Activated CD4-positive, alpha-beta memory T cell treated with anti-CD3 and anti-CD28 coated beads for 36 hours (primary cell): ENCODE results near the gene TPD52L1. TPM values are rescaled to one million over a fixed set of nuclear protein-coding genes. Genes with fewer than 3 reads are reported as not detected.

Experiments
- CTCF ChIA-PET: fragments of 350-600 bp; sonication (Branson Sonifier 250); formaldehyde crosslinking; loops from one replicate; lab custom pipeline; 2021; ENCODE audit warnings: antibody characterized with exemption, inconsistent platforms; lab: Charles Lee
- POLR2A ChIA-PET: fragments of 350-600 bp; sonication (Branson Sonifier 250); formaldehyde crosslinking; loops from one replicate; lab custom pipeline; 2021; ENCODE audit warnings: antibody characterized with exemption; lab: Charles Lee
- DNase-seq: peaks from one replicate; pipeline ENCODE4 v3.0.0-alpha.2; 2020
- H3K27ac Mint-ChIP-seq: one replicate; pipeline ENCODE4 v1.8.0; 2021; ENCODE audit warnings: mixed read lengths
- H3K27me3 Mint-ChIP-seq: one replicate; pipeline ENCODE4 v1.8.0; 2021; ENCODE audit warnings: mixed read lengths
- H3K36me3 Mint-ChIP-seq: one replicate; pipeline ENCODE4 v1.8.0; 2021; ENCODE audit warnings: mixed read lengths
- H3K4me1 Mint-ChIP-seq: one replicate; pipeline ENCODE4 v1.8.0; 2021; ENCODE audit warnings: low read depth, mixed read lengths
- H3K4me3 Mint-ChIP-seq: one replicate; pipeline ENCODE4 v1.8.0; 2021; ENCODE audit warnings: mild to moderate bottlenecking, mixed read lengths
- H3K9me3 Mint-ChIP-seq: one replicate; pipeline ENCODE4 v1.8.0; 2021; ENCODE audit warnings: mixed read lengths
- intact Hi-C: fragments of 100-400 bp; cut with micrococcal nuclease; formaldehyde crosslinking; loops from one replicate; pipeline ENCODE4 v1.15.1; 2023
- total RNA-seq, 2 experiments: library from RNA; stranded (reverse); gene quantifications; one replicate each; pipeline ENCODE4 v1.2.3, GENCODE V29; 2021

TPD52L1 gene
- total RNA-seq, 2 experiments from 2014 or later: 1.3 to 1.4 TPM

DNA sequence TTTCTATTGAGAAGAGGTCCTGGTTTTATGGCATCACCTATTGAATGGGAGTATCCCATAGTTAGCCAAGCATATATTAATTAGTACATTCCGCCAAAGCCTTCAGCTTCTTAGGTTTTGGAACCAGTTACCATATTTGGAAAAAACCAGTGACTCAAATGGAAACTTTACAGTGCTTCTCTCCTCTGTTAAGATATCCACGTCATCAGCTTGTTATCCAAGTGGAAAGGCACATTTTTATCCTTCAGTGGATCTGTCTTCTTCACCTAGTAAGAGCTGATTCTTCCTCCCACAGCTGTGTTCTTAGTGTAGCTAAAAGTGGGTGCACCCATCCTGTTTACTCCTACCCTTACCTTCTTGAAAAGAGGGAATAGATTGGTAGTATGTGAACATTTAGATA, 34.5 kb downstream of the TPD52L1 start:
- H3K27me3 Mint-ChIP-seq: peaks cover 3% of the 10 kb centered on the region
- H3K27ac Mint-ChIP-seq: no peak overlapping the region
- intact Hi-C loops: no loop called here
- ChIA-PET POLR2A (no interaction called here), CTCF (interaction anchor here (1.4 kb wide), 1 partner anchor 35 kb away, joined by 4 read pairs; the partner anchor contains the start of gene TPD52L1)
- H3K4me3 Mint-ChIP-seq: no peak overlapping the region
- no peak for DNase-seq
- no peaks in the 10 kb centered on the region for H3K9me3 Mint-ChIP-seq
- H3K4me1 Mint-ChIP-seq: peaks cover 2% of the 10 kb centered on the region
- H3K36me3 Mint-ChIP-seq: no peaks in the 10 kb centered on the region

DNA sequence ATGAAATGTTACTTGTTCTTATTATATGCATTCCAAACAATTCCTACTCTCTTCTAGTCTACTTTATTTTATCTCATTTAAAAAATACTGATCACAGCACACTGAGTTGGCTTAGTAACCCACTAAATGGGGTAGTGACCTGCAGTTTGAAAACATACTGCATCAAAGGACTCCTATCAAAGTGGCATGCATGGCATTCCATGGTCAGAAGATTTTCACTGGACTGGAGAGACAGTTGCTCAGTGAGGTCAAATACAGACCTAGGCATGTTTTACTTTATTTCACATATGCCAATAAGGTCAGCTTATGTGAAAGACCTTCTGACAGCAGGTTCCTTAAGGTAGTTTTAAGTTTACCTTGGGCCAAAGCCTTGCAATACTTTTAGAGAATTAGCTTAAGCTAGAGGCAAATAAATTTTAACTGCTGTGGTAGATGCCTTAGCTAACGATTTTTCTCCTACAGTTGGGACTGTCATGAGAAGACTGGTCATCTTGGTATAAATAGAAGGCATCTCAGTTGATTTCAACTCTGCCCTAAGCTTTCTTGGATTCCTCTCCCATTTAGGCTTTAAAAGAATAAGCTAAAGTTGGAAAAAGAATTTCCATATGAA, 35.1 kb downstream of the TPD52L1 start:
- Mint-ChIP-seq H3K4me3 (no peak overlapping the region), H3K9me3 (no peaks in the 10 kb centered on the region), H3K27me3 (peaks cover 1% of the 10 kb centered on the region), H3K36me3 (no peaks in the 10 kb centered on the region), H3K27ac (no peak overlapping the region), H3K4me1 (peaks cover 2% of the 10 kb centered on the region)
- ChIA-PET POLR2A (no interaction called here), CTCF (interaction anchor here (1.4 kb wide), 1 partner anchor 35 kb away, joined by 4 read pairs; the partner anchor contains the start of gene TPD52L1)
- DNase-seq: no peak
- intact Hi-C loops: no loop called here

DNA sequence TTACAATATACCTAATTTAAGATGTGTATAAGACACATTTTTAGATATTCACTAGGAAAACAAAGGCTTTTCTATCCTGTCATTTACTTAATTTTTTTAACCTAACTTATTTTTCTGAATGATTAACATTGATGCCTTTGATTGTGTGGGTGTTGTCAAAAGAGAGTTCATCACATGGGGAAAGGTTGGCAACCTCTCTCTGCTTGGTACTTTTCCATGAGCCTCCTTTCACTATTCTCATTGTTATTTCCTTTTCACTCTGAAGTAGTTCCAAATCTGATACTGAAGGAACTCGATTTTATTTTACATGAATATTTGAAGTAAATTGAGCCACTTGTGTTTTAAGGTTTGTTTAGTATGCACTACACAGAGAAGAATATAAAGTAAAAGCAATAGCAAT, 35.9 kb downstream of the TPD52L1 start:
- Mint-ChIP-seq H3K4me3 (no peak overlapping the region), H3K36me3 (no peaks in the 10 kb centered on the region), H3K27me3 (peaks cover 3% of the 10 kb centered on the region), H3K4me1 (peaks cover 2% of the 10 kb centered on the region), H3K9me3 (no peaks in the 10 kb centered on the region), H3K27ac (no peak overlapping the region)
- ChIA-PET CTCF (no interaction called here), POLR2A (no interaction called here)
- intact Hi-C loops: no loop called here
- no peak for DNase-seq

DNA sequence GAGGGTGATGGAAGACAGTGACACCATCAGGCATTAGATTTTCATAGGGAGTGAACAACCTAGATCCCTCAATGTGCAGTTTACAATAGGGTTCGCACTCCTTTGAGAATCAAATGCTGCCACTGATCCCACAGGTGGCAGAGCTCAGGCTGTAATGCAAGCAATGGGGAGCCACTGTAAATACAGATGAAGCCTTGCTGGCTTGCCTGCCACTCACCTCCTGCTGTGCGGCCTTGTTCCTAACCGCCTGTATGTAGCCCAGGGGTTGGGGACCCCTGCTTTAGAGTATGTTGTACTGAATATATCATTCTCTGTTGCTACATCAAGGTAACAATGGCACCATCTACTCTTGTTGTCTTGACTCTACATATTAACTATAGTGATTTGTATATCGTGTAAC, 37.1 kb downstream of the TPD52L1 start:
- intact Hi-C loops: loop anchor here (5.0 to 10.0 kb wide), 2 partner anchors 112 to 574 kb away; partner anchors contain the start of gene HDDC2
- H3K27ac Mint-ChIP-seq: no peak overlapping the region
- H3K4me1 Mint-ChIP-seq: peaks cover 2% of the 10 kb centered on the region
- ChIA-PET CTCF (interaction anchor here (1.6 kb wide), 1 partner anchor 111 kb away, joined by 4 read pairs; the partner anchor contains the start of gene HDDC2), POLR2A (no interaction called here)
- H3K4me3 Mint-ChIP-seq: no peak overlapping the region
- DNase-seq: no peak
- no peaks in the 10 kb centered on the region for H3K9me3 Mint-ChIP-seq
- no peaks in the 10 kb centered on the region for H3K36me3 Mint-ChIP-seq
- H3K27me3 Mint-ChIP-seq: peaks cover 1% of the 10 kb centered on the region

DNA sequence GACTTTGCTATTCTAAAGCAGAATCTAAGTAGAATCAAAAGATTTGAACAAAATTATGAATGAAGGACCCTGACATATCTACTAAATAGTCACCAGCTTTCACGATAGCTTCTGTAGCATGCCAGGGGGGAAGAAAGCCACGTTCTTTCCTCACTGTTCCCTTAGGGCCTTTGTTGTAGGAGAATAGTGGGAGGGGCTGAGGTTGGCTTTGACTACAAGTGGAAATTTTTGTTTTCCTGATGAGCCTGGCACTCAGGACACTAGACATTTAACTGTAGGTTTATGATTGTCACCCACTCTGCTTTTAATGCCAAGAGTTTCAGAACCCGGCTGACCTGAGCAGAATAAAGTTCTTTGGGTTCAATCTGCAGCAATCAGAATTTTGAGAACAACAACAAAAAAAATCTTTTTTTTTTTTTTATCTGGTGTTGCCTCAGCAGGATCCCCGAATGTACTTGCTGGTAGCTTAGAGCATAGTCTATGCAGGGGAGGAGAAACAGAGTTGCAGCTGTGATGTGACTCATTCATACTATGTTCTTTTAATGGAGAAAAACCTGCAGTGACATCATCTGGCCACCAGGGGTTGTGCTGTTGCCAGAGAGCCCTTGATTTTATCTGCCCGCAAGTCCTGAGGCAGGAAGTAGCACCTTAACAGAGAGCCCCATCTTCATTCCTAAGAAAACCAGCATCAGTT, 38.5 kb downstream of the TPD52L1 start:
- H3K36me3 Mint-ChIP-seq: no peaks in the 10 kb centered on the region
- no peak overlapping the region for H3K27ac Mint-ChIP-seq
- peak; percentile 74 for DNase-seq
- intact Hi-C loops: loop anchor here (5.0 to 10.0 kb wide), 2 partner anchors 110 to 573 kb away; partner anchors contain the start of gene HDDC2
- peaks cover 2% of the 10 kb centered on the region for H3K4me1 Mint-ChIP-seq
- H3K27me3 Mint-ChIP-seq: peaks cover 1% of the 10 kb centered on the region
- ChIA-PET CTCF (interaction anchor here (0.7 to 2.1 kb wide), 16 partner anchors 8 to 617 kb away, joined by 3 to 12 read pairs (median 4); partner anchors contain the start of genes HDDC2 and TPD52L1), POLR2A (no interaction called here)
- no peaks in the 10 kb centered on the region for H3K9me3 Mint-ChIP-seq
- H3K4me3 Mint-ChIP-seq: no peak overlapping the region

DNA sequence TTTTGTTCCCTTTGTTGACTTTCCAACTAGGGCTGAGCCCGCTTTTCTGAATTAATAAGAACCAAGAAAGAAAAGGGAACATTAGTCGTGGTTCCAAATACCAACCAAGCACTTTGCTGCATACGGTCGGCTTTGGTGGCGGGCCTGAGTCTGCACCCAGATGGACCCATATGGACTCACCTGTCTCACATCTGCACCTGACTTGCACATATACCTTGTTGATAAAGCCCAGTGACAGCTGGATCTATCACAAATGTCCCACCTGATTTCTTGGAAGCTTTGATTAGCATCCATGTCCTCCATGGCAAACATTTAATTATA, 39.0 kb downstream of the TPD52L1 start:
- Mint-ChIP-seq H3K27me3 (peaks cover 1% of the 10 kb centered on the region), H3K4me1 (peaks cover 2% of the 10 kb centered on the region), H3K27ac (no peak overlapping the region), H3K4me3 (no peak overlapping the region), H3K9me3 (no peaks in the 10 kb centered on the region), H3K36me3 (no peaks in the 10 kb centered on the region)
- no peak for DNase-seq
- POLR2A ChIA-PET: no interaction called here
- intact Hi-C loops: loop anchor here (5.0 to 10.0 kb wide), 2 partner anchors 110 to 572 kb away; partner anchors contain the start of gene HDDC2
- CTCF ChIA-PET: interaction anchor here (0.8 to 2.1 kb wide), 12 partner anchors 8 to 56 kb away, joined by 3 to 12 read pairs (median 4); partner anchors contain the start of gene TPD52L1

DNA sequence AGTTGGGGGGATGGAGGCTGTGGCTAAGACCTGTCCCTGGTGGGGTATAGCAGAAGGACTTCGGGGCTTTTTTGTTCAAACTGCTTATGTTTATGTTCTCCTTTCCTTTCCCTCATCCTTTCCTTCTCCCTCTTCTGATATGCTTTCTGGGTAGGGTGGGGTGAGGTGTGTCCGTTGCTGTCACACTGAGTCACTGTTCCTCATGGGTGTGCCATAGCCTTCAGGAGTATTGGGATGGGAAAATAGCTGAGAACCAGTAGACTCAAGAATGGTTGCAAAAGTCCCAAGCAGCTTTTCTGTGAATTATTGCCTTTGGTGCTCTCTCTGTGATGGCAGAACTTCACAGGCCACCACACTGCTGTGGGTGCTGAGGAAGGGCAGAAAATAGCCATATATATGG, 39.6 kb downstream of the TPD52L1 start:
- Mint-ChIP-seq H3K27me3 (peaks cover 1% of the 10 kb centered on the region), H3K27ac (no peak overlapping the region), H3K4me3 (no peak overlapping the region), H3K4me1 (peaks cover 2% of the 10 kb centered on the region), H3K9me3 (no peaks in the 10 kb centered on the region), H3K36me3 (no peaks in the 10 kb centered on the region)
- CTCF ChIA-PET: interaction anchor here (0.6 to 2.1 kb wide), 7 partner anchors 9 to 839 kb away, joined by 3 to 12 read pairs (median 3); partner anchors contain the start of gene TPD52L1
- no peak for DNase-seq
- POLR2A ChIA-PET: no interaction called here
- intact Hi-C loops: loop anchor here (5.0 to 10.0 kb wide), 2 partner anchors 109 to 572 kb away; partner anchors contain the start of gene HDDC2

DNA sequence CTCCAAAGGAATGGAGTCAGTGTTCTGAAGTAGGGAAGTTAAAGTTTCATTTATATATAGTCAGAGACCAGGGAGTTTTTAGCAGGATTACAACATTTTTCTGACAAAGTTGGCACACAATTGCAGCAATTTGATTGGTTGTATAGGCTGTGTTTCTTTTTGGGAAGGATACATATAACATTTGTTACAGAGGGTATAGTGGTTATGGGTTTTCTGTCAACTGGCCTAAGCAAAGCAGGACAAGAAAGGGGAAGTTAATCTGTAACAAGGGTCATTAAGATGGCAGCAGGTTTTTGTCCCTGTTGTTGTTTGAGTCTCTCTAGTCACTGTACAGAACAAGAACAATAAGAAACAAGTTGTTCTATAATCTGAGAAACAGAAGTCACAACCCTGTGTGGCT, 41.4 kb downstream of the TPD52L1 start:
- intact Hi-C loops: loop anchor here (5.0 to 10.0 kb wide), 2 partner anchors 107 to 570 kb away; partner anchors contain the start of gene HDDC2
- no peak for DNase-seq
- Mint-ChIP-seq H3K4me1 (peaks cover 2% of the 10 kb centered on the region), H3K36me3 (no peaks in the 10 kb centered on the region), H3K4me3 (no peak overlapping the region), H3K9me3 (no peaks in the 10 kb centered on the region), H3K27me3 (peaks cover 1% of the 10 kb centered on the region), H3K27ac (no peak overlapping the region)
- POLR2A ChIA-PET: no interaction called here
- CTCF ChIA-PET: interaction anchor here (0.5 to 1.3 kb wide), 5 partner anchors 16 to 749 kb away, joined by 3 to 4 read pairs (median 3); partner anchors contain the start of gene TPD52L1

DNA sequence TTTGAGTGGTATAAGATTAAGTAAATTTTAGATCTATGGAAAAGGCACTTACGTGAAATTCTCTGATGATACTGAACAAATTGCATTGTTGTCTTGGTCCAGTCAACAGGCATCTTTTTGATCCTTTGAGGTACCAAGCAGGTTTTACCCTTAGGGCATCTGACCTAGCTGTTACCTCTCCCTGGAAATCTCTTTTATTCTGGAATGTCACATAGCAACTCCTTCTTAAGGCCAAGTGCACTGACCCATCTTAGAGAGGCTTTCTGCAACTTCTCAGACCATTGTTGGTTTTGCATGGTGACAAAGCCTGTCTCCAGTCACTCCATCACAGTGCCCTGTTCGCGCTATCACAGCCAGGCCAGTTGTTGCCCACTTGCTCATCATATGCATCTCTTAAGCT, 42.0 kb downstream of the TPD52L1 start:
- H3K36me3 Mint-ChIP-seq: no peaks in the 10 kb centered on the region
- peaks cover 1% of the 10 kb centered on the region for H3K27me3 Mint-ChIP-seq
- ChIA-PET CTCF (interaction anchor here (0.7 kb wide), 1 partner anchor 81 kb away, joined by 3 read pairs; no protein-coding TSS in a partner anchor), POLR2A (no interaction called here)
- H3K27ac Mint-ChIP-seq: no peak overlapping the region
- intact Hi-C loops: loop anchor here (10.0 kb wide), 1 partner anchor 569 kb away; no protein-coding TSS in a partner anchor
- DNase-seq: no peak
- no peak overlapping the region for H3K4me3 Mint-ChIP-seq
- peaks cover 2% of the 10 kb centered on the region for H3K4me1 Mint-ChIP-seq
- H3K9me3 Mint-ChIP-seq: no peaks in the 10 kb centered on the region

DNA sequence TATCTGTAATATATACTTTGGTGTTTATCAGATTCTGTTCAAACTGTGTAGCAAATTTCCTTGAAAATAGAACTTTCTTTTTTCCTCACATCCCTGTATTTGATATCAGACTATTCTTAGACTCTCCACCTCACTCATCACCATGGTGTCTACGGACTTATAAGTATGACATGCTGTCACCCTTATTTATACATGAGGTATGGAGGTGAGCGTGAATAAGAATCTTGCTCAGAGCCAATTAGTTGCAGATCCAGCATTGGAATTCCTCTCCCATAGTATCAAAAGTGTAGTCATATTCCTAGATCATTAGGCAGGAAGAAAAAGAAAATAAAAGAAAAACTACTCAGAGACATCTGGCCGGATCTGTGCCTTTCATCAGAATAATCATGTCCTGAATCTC, 43.0 kb downstream of the TPD52L1 start:
- Mint-ChIP-seq H3K27me3 (peaks cover 1% of the 10 kb centered on the region), H3K9me3 (no peaks in the 10 kb centered on the region), H3K36me3 (no peaks in the 10 kb centered on the region), H3K4me3 (no peak overlapping the region), H3K4me1 (peaks cover 2% of the 10 kb centered on the region), H3K27ac (no peak overlapping the region)
- intact Hi-C loops: loop anchor here (10.0 kb wide), 1 partner anchor 568 kb away; no protein-coding TSS in a partner anchor
- ChIA-PET CTCF (interaction anchor here (0.8 kb wide), 1 partner anchor 43 kb away, joined by 3 read pairs; the partner anchor contains the start of gene TPD52L1), POLR2A (no interaction called here)
- DNase-seq: no peak

DNA sequence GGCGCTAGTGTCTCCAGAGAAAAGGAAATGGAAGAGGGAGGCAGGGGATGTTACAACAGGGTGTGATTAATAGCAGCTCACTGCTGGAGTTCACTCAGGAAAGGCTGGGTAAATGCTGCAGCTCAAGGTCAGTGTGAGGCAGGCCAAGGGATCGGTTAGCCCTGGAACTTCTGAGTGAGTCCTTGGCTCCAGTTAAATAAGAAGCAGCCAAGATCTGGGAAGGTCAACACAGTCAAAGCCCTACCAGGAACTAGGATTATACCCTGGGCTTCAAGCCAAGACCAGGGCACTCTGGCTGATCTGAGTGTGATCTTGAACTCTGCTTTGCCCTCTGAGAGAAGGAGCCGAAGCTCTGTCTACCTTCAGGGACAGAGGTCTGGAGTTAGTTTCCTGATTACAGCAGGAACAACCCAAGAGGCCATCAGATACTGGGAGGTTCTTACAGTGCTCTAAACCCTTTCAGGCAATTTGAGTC, 44.3 kb downstream of the TPD52L1 start:
- Mint-ChIP-seq H3K4me3 (no peak overlapping the region), H3K36me3 (no peaks in the 10 kb centered on the region), H3K27ac (no peak overlapping the region), H3K9me3 (no peaks in the 10 kb centered on the region), H3K4me1 (no peaks in the 10 kb centered on the region), H3K27me3 (peaks cover 1% of the 10 kb centered on the region)
- DNase-seq: no peak
- intact Hi-C loops: loop anchor here (10.0 kb wide), 1 partner anchor 567 kb away; no protein-coding TSS in a partner anchor
- ChIA-PET POLR2A (no interaction called here), CTCF (interaction anchor here (0.6 to 1.0 kb wide), 2 partner anchors 44 to 618 kb away, joined by 3 to 4 read pairs; partner anchors contain the start of gene TPD52L1)
